Measurements from ENCODE around the gene SLC38A8. TPM values are rescaled to one million over a fixed set of nuclear protein-coding genes. Genes with fewer than 3 reads are reported as not detected.

SLC38A8 gene
- total RNA-seq, 1 experiment from 2014 or later: not detected

DNA sequence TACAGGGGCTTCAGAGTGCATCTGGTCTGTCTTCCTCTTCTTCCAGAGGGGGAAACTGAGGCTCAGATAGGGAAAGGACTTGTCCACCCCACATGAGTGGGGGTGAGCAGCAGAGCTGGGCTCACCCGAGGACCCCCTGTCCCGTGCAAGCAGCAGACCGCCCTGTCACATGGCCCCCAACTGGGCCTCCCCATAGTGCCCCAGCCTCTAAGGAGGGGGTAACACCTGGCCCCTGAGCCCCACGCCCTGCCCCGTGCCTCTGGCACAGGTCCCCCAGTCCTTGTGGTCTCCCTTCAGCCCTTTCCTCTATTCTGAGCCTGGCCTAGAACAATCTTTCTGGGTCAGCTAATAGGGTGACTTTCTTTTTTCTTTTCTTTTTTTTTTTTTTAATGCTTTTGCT, 81.0 kb downstream of the SLC38A8 start:
- CTCF ChIA-PET: interaction anchor here (0.6 kb wide), 1 partner anchor 556 kb away, joined by 4 read pairs; no protein-coding TSS in a partner anchor
- intact Hi-C loops (cut with micrococcal nuclease; ENCODE audit: unreplicated experiment) (no loop called here), in situ Hi-C loops (cut with HindIII; ENCODE audit: low pct_unique_long_range_greater_than_20kb, low sequenced_read_pairs) (no loop called here)
- no peak overlapping the region for H3K27ac ChIP-seq (ENCODE audit: low read length)
- DNase-seq (ENCODE audit: low read depth, low spot score) (no peak), ATAC-seq (no peak)
- H3K9me3 ChIP-seq (ENCODE audit: control insufficient read depth, insufficient read depth, low read depth, low read length): no peaks in the 10 kb centered on the region
- no peak overlapping the region for H3K4me3 ChIP-seq (ENCODE audit: low read depth in 2 of 2, low read length in 2 of 2)
- H3K4me1 ChIP-seq (ENCODE audit: control insufficient read depth, insufficient read depth, low read length): no peaks in the 10 kb centered on the region
- no peaks in the 10 kb centered on the region for H3K27me3 ChIP-seq (ENCODE audit: control insufficient read depth, insufficient read depth, low read length)
- TF ChIP-seq, protein P1, sequence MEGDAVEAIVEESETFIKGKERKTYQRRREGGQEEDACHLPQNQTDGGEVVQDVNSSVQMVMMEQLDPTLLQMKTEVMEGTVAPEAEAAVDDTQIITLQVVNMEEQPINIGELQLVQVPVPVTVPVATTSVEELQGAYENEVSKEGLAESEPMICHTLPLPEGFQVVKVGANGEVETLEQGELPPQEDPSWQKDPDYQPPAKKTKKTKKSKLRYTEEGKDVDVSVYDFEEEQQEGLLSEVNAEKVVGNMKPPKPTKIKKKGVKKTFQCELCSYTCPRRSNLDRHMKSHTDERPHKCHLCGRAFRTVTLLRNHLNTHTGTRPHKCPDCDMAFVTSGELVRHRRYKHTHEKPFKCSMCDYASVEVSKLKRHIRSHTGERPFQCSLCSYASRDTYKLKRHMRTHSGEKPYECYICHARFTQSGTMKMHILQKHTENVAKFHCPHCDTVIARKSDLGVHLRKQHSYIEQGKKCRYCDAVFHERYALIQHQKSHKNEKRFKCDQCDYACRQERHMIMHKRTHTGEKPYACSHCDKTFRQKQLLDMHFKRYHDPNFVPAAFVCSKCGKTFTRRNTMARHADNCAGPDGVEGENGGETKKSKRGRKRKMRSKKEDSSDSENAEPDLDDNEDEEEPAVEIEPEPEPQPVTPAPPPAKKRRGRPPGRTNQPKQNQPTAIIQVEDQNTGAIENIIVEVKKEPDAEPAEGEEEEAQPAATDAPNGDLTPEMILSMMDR (IDR thresholded peaks at IDR 0.05): no peak
- no peak for TF ChIP-seq TCF7L2 (IDR thresholded peaks at IDR 0.05; ENCODE audit: low read depth, low read length)
- TF ChIP-seq, protein P2, sequence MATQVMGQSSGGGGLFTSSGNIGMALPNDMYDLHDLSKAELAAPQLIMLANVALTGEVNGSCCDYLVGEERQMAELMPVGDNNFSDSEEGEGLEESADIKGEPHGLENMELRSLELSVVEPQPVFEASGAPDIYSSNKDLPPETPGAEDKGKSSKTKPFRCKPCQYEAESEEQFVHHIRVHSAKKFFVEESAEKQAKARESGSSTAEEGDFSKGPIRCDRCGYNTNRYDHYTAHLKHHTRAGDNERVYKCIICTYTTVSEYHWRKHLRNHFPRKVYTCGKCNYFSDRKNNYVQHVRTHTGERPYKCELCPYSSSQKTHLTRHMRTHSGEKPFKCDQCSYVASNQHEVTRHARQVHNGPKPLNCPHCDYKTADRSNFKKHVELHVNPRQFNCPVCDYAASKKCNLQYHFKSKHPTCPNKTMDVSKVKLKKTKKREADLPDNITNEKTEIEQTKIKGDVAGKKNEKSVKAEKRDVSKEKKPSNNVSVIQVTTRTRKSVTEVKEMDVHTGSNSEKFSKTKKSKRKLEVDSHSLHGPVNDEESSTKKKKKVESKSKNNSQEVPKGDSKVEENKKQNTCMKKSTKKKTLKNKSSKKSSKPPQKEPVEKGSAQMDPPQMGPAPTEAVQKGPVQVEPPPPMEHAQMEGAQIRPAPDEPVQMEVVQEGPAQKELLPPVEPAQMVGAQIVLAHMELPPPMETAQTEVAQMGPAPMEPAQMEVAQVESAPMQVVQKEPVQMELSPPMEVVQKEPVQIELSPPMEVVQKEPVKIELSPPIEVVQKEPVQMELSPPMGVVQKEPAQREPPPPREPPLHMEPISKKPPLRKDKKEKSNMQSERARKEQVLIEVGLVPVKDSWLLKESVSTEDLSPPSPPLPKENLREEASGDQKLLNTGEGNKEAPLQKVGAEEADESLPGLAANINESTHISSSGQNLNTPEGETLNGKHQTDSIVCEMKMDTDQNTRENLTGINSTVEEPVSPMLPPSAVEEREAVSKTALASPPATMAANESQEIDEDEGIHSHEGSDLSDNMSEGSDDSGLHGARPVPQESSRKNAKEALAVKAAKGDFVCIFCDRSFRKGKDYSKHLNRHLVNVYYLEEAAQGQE (IDR thresholded peaks at IDR 0.05; ENCODE audit: insufficient read depth in 1 of 2, low read depth in 2 of 2, low read length in 1 of 2): no peak
- no peak for TF ChIP-seq POLR2AphosphoS5 (IDR thresholded peaks at IDR 0.05; ENCODE audit: low read depth, low read length)
- TF ChIP-seq SIN3A (IDR thresholded peaks at IDR 0.05; ENCODE audit: borderline replicate concordance, insufficient read depth, low read depth, low read length): no peak
- BruUV-seq (replicated peaks): no TSS peak
- no peaks in the 10 kb centered on the region for H3K36me3 ChIP-seq (ENCODE audit: control insufficient read depth, insufficient read depth, low read length)
- POLR2A ChIA-PET: no interaction called here

DNA sequence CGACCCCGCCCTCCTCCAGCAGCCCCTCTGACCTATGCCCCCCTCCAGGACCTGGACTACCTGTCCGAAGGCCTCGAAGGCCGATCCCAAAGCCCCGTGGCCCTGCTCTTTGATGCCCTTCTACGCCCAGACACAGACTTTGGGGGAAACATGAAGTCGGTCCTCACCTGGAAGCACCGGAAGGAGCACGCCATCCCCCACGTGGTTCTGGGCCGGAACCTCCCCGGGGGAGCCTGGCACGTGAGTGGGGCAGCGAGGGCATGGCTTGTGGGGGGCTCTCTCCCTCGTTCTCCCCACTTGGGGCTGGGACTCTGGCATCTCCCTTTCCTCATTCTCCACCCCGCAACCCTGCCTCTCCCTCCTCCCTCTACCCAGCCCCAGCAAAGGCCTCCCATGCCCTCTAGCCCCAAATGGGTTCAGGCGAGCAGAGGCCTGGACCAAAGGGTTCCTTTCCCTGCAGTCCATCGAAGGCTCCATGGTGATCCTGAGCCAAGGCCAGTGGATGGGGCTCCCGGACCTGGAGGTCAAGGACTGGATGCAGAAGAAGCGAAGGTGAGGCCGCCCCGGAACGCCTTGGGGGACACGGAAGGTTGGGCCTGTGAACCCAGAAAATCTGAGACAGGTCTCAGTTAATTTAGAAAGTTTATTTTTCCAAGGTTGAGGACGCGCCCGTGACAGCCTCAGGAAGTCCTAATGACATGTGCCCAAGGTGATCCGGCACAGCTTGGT, 81.9 kb downstream of the SLC38A8 start:
- ATAC-seq (no peak), DNase-seq (ENCODE audit: low read depth, low spot score) (no peak)
- H3K4me3 ChIP-seq (ENCODE audit: low read depth in 2 of 2, low read length in 2 of 2): no peak overlapping the region
- intact Hi-C loops (cut with micrococcal nuclease; ENCODE audit: unreplicated experiment) (no loop called here), in situ Hi-C loops (cut with HindIII; ENCODE audit: low pct_unique_long_range_greater_than_20kb, low sequenced_read_pairs) (no loop called here)
- no peaks in the 10 kb centered on the region for H3K36me3 ChIP-seq (ENCODE audit: control insufficient read depth, insufficient read depth, low read length)
- H3K27ac ChIP-seq (ENCODE audit: low read length): no peak overlapping the region
- H3K9me3 ChIP-seq (ENCODE audit: control insufficient read depth, insufficient read depth, low read depth, low read length): no peaks in the 10 kb centered on the region
- BruUV-seq (replicated peaks): no TSS peak
- TF ChIP-seq, protein P1 (IDR thresholded peaks at IDR 0.05): no peak
- TF ChIP-seq TCF7L2 (IDR thresholded peaks at IDR 0.05; ENCODE audit: low read depth, low read length) (no peak), SIN3A (IDR thresholded peaks at IDR 0.05; ENCODE audit: borderline replicate concordance, insufficient read depth, low read depth, low read length) (no peak), POLR2AphosphoS5 (IDR thresholded peaks at IDR 0.05; ENCODE audit: low read depth, low read length) (no peak)
- TF ChIP-seq, protein P2 (IDR thresholded peaks at IDR 0.05; ENCODE audit: insufficient read depth in 1 of 2, low read depth in 2 of 2, low read length in 1 of 2): no peak
- no peaks in the 10 kb centered on the region for H3K4me1 ChIP-seq (ENCODE audit: control insufficient read depth, insufficient read depth, low read length)
- POLR2A ChIA-PET: no interaction called here
- no peaks in the 10 kb centered on the region for H3K27me3 ChIP-seq (ENCODE audit: control insufficient read depth, insufficient read depth, low read length)
- CTCF ChIA-PET: no interaction called here

Data from Panc1 (cell line).